Measurements from ENCODE around the gene TMSB15C.

Gene TMSB15C

DNA sequence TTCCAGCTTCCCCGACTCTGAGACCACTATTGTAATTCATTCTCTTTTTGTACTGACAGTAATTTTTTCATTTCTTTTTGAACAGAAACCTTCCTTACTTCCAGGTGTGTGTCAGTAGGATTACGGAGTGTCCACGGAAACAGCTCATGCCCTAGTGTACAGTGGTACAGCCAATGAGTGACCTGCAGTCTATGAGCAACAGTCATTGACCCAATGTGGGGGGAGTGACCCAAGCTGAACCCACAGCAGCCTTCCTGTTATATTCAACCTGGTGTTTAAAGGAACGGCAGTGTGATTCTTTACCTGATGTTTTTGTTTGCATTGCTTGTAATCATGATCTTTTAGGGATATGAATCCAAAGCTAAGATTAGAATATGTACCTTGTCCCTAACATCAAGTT is 35.0 kb downstream of the TMSB15C start:
- DNase-seq = no peak

GRCh38 chrX:104039689-104040505 is 36.1 kb downstream of the TMSB15C start, which contains the start of gene H2BW2:
Gene H2BW2 (plus strand): TSS chrX:104039956. CDS start chrX:104039995, 39 bp downstream.
- no peak for DNase-seq
